Skeletal muscle satellite cell (primary cell): Measurements from ENCODE around the gene IRX1.

Experiments used
- H3K27me3 ChIP-seq: 2 replicates; pipeline ENCODE4 v1.7.0; 2013; ENCODE audit warnings: low read length; ENCODE audit not compliant: control insufficient read depth, insufficient read depth
- H3K36me3 ChIP-seq: 2 replicates; pipeline ENCODE4 v1.7.0; 2013; ENCODE audit warnings: mild to moderate bottlenecking, control low read depth, low read length; ENCODE audit not compliant: insufficient read depth
- H3K4me1 ChIP-seq: 2 replicates; pipeline ENCODE4 v1.7.0; 2013; ENCODE audit warnings: low read length; ENCODE audit not compliant: control insufficient read depth, insufficient read depth
- H3K4me2 ChIP-seq: 2 replicates; pipeline ENCODE4 v1.7.0; 2013; ENCODE audit warnings: mild to moderate bottlenecking, low read length
- H3K4me3 ChIP-seq: 2 replicates; pipeline ENCODE4 v1.7.0; 2013; ENCODE audit warnings: low read length
- H3K9ac ChIP-seq: 2 replicates; pipeline ENCODE4 v1.7.0; 2013; ENCODE audit warnings: mild to moderate bottlenecking, low read depth, low read length, moderate library complexity
- H3K9me3 ChIP-seq: replicated peaks from 2 replicates; pipeline ENCODE4 v1.7.0; 2013; ENCODE audit warnings: mild to moderate bottlenecking, control low read depth, low read length

IRX1 gene

GRCh38 chr5:3622961-3623360 lies 27.3 kb downstream of the IRX1 start:
- Histone ChIP-seq H3K9ac (no peak overlapping the region), H3K9me3 (peaks cover 9% of the 10 kb centered on the region), H3K4me2 (no peak overlapping the region), H3K4me3 (no peak overlapping the region), H3K4me1 (no peaks in the 10 kb centered on the region), H3K36me3 (no peaks in the 10 kb centered on the region), H3K27me3 (no peaks in the 10 kb centered on the region)

- H3K27me3 ChIP-seq, result no peaks in the 10 kb centered on the region
- no peak overlapping the region for H3K4me3 ChIP-seq
- H3K36me3 ChIP-seq, result no peaks in the 10 kb centered on the region
- H3K4me2 ChIP-seq, result no peak overlapping the region
- no peak overlapping the region for H3K9ac ChIP-seq
- peaks cover 13% of the 10 kb centered on the region for H3K9me3 ChIP-seq
- H3K4me1 ChIP-seq, result no peaks in the 10 kb centered on the region
These were observed 30.0 kb downstream of the IRX1 start for GRCh38 chr5:3625626-3626025.

- no peaks in the 10 kb centered on the region for H3K4me1 ChIP-seq
- no peaks in the 10 kb centered on the region for H3K36me3 ChIP-seq
- H3K27me3 ChIP-seq, result no peaks in the 10 kb centered on the region
- H3K9me3 ChIP-seq, result peaks cover 6% of the 10 kb centered on the region
- no peak overlapping the region for H3K9ac ChIP-seq
- no peak overlapping the region for H3K4me2 ChIP-seq
- H3K4me3 ChIP-seq, result no peak overlapping the region
These were observed 38.4 kb downstream of the IRX1 start for GRCh38 chr5:3634061-3634460.

- H3K27me3 ChIP-seq, result no peaks in the 10 kb centered on the region
- H3K9ac ChIP-seq, result no peak overlapping the region
- no peaks in the 10 kb centered on the region for H3K36me3 ChIP-seq
- no peak overlapping the region for H3K4me2 ChIP-seq
- no peaks in the 10 kb centered on the region for H3K4me1 ChIP-seq
- no peak overlapping the region for H3K4me3 ChIP-seq
- H3K9me3 ChIP-seq, result peaks cover 6% of the 10 kb centered on the region
These were observed 43.5 kb downstream of the IRX1 start for GRCh38 chr5:3639175-3639574.

- no peaks in the 10 kb centered on the region for H3K36me3 ChIP-seq
- H3K4me1 ChIP-seq, result no peaks in the 10 kb centered on the region
- no peak overlapping the region for H3K4me3 ChIP-seq
- no peaks in the 10 kb centered on the region for H3K27me3 ChIP-seq
- peaks cover 13% of the 10 kb centered on the region for H3K9me3 ChIP-seq
- H3K9ac ChIP-seq, result no peak overlapping the region
- H3K4me2 ChIP-seq, result no peak overlapping the region
These were observed 46.6 kb downstream of the IRX1 start for GRCh38 chr5:3642231-3642630.

GRCh38 chr5:3650320-3650719 lies 54.7 kb downstream of the IRX1 start:
- no peak overlapping the region for H3K4me2 ChIP-seq
- H3K9me3 ChIP-seq, result peaks cover 20% of the 10 kb centered on the region
- no peaks in the 10 kb centered on the region for H3K27me3 ChIP-seq
- H3K4me1 ChIP-seq, result no peaks in the 10 kb centered on the region
- no peaks in the 10 kb centered on the region for H3K36me3 ChIP-seq
- no peak overlapping the region for H3K4me3 ChIP-seq
- H3K9ac ChIP-seq, result no peak overlapping the region

GRCh38 chr5:3650868-3651267 lies 55.2 kb downstream of the IRX1 start:
- H3K9ac ChIP-seq, result no peak overlapping the region
- no peak overlapping the region for H3K4me2 ChIP-seq
- no peaks in the 10 kb centered on the region for H3K4me1 ChIP-seq
- peaks cover 22% of the 10 kb centered on the region for H3K9me3 ChIP-seq
- no peaks in the 10 kb centered on the region for H3K36me3 ChIP-seq
- no peak overlapping the region for H3K4me3 ChIP-seq
- H3K27me3 ChIP-seq, result no peaks in the 10 kb centered on the region
